ENCODE measurements around the gene C10orf71. TPM values are rescaled to one million over a fixed set of nuclear protein-coding genes. Genes with fewer than 3 reads are reported as not detected.

The C10orf71 gene
- total and polyA plus RNA-seq, 7 experiments from 2014 or later, result not detected

- CTCF ChIA-PET, result no interaction called here
- POLR2A ChIA-PET, result no interaction called here
- Histone ChIP-seq H3K27ac (ENCODE audit: low read depth, low read length) (no peak overlapping the region), H3K27me3 (ENCODE audit: control insufficient read depth in 2 of 2, insufficient read depth in 2 of 2, low read length in 2 of 2) (no peaks in the 10 kb centered on the region), H3K9me3 (ENCODE audit: control insufficient read depth in 2 of 3, low read length in 3 of 3) (no peaks in the 10 kb centered on the region), H3K36me3 (ENCODE audit: control insufficient read depth in 2 of 3, insufficient read depth in 3 of 3, low read length in 3 of 3) (no peaks in the 10 kb centered on the region), H3K4me1 (ENCODE audit: control insufficient read depth in 2 of 2, insufficient read depth in 2 of 2, low read length in 2 of 2) (peaks cover 0 to 19% of the 10 kb centered on the region in 2 donors), H3K4me3 (ENCODE audit: low read length) (no peak overlapping the region)
- intact Hi-C loops (cut with micrococcal nuclease), result no loop called here
- Mint-ChIP-seq H3K27ac (no peak overlapping the region), H3K4me1 (peaks cover 0 to 19% (median 10%) of the 10 kb centered on the region in 7 donors), H3K27me3 (peaks cover 0 to 23% (median 5%) of the 10 kb centered on the region in 5 donors), H3K9me3 (peaks cover 0 to 7% (median 0%) of the 10 kb centered on the region in 11 donors), H3K4me3 (no peak overlapping the region), H3K36me3 (no peaks in the 10 kb centered on the region)
- no peak for ATAC-seq
- no peak for DNase-seq
Measured at GRCh38 chr10:49311555-49312236, 12.7 kb downstream of the C10orf71 start.

GRCh38 chr10:49312246-49312869, 13.4 kb downstream of the C10orf71 start:
- no peak for ATAC-seq
- Histone ChIP-seq H3K36me3 (ENCODE audit: control insufficient read depth in 2 of 3, insufficient read depth in 3 of 3, low read length in 3 of 3) (no peaks in the 10 kb centered on the region), H3K4me3 (ENCODE audit: low read length) (no peak overlapping the region), H3K4me1 (ENCODE audit: control insufficient read depth in 2 of 2, insufficient read depth in 2 of 2, low read length in 2 of 2) (peaks cover 0 to 19% of the 10 kb centered on the region in 2 donors), H3K27me3 (ENCODE audit: control insufficient read depth in 2 of 2, insufficient read depth in 2 of 2, low read length in 2 of 2) (no peaks in the 10 kb centered on the region), H3K27ac (ENCODE audit: low read depth, low read length) (no peak overlapping the region), H3K9me3 (ENCODE audit: control insufficient read depth in 2 of 3, low read length in 3 of 3) (no peaks in the 10 kb centered on the region)
- CTCF ChIA-PET, result no interaction called here
- Mint-ChIP-seq H3K9me3 (peaks cover 0 to 7% (median 0%) of the 10 kb centered on the region in 11 donors), H3K27ac (no peak overlapping the region), H3K4me1 (peaks cover 0 to 19% (median 10%) of the 10 kb centered on the region in 7 donors), H3K27me3 (peaks cover 0 to 23% (median 5%) of the 10 kb centered on the region in 5 donors), H3K4me3 (no peak overlapping the region), H3K36me3 (no peaks in the 10 kb centered on the region)
- POLR2A ChIA-PET, result no interaction called here
- no peak for DNase-seq
- intact Hi-C loops (cut with micrococcal nuclease), result no loop called here

GRCh38 chr10:49313501-49314070, 14.6 kb downstream of the C10orf71 start:
- Histone ChIP-seq H3K27ac (ENCODE audit: low read depth, low read length) (no peak overlapping the region), H3K9me3 (ENCODE audit: control insufficient read depth in 2 of 3, low read length in 3 of 3) (no peaks in the 10 kb centered on the region), H3K27me3 (ENCODE audit: control insufficient read depth in 2 of 2, insufficient read depth in 2 of 2, low read length in 2 of 2) (no peaks in the 10 kb centered on the region), H3K4me3 (ENCODE audit: low read length) (no peak overlapping the region), H3K4me1 (ENCODE audit: control insufficient read depth in 2 of 2, insufficient read depth in 2 of 2, low read length in 2 of 2) (peaks cover 0 to 19% of the 10 kb centered on the region in 2 donors), H3K36me3 (ENCODE audit: control insufficient read depth in 2 of 3, insufficient read depth in 3 of 3, low read length in 3 of 3) (no peaks in the 10 kb centered on the region)
- Mint-ChIP-seq H3K4me1 (peaks cover 0 to 19% (median 10%) of the 10 kb centered on the region in 7 donors), H3K9me3 (peaks cover 0 to 6% (median 0%) of the 10 kb centered on the region in 11 donors), H3K4me3 (no peak overlapping the region), H3K27ac (no peak overlapping the region), H3K36me3 (no peaks in the 10 kb centered on the region), H3K27me3 (peaks cover 0 to 27% (median 5%) of the 10 kb centered on the region in 5 donors)
- DNase-seq (no peak), ATAC-seq (no peak)
- POLR2A ChIA-PET, result no interaction called here
- CTCF ChIA-PET, result no interaction called here
- intact Hi-C loops (cut with micrococcal nuclease), result no loop called here

DNA sequence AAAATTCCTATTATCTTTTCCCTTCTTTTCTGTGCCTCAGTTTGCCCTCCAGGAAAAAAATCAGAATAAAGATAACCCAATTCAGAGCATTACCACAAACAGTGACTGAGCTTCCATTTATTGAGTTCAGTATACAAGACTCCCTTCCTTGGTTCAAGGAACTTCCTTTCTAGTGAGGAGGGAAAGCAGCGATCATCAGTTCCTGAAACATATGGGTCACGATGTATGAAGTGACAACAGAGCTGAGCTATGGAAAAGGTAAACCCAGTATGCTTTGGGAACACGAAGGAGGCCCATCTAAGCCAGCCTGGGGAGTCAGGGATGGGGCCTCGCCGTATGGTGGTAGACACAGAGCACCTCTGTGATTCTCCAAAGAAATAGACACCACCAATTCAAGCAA, 15.8 kb downstream of the C10orf71 start:
- no peaks in the 10 kb centered on the region for H3K9me3 ChIP-seq (ENCODE audit: control insufficient read depth in 2 of 3, low read length in 3 of 3)
- ChIA-PET POLR2A (no interaction called here), CTCF (no interaction called here)
- H3K4me1 ChIP-seq (ENCODE audit: control insufficient read depth in 2 of 2, insufficient read depth in 2 of 2, low read length in 2 of 2), result peaks cover 0 to 12% of the 10 kb centered on the region in 2 donors
- intact Hi-C loops (cut with micrococcal nuclease), result no loop called here
- Mint-ChIP-seq H3K36me3 (no peaks in the 10 kb centered on the region), H3K4me1 (peaks cover 0 to 13% (median 3%) of the 10 kb centered on the region in 7 donors), H3K27ac (no peak overlapping the region), H3K4me3 (no peak overlapping the region), H3K9me3 (peaks cover 0 to 3% (median 0%) of the 10 kb centered on the region in 11 donors), H3K27me3 (peaks cover 0 to 26% (median 5%) of the 10 kb centered on the region in 5 donors)
- H3K36me3 ChIP-seq (ENCODE audit: control insufficient read depth in 2 of 3, insufficient read depth in 3 of 3, low read length in 3 of 3), result no peaks in the 10 kb centered on the region
- ATAC-seq, result no peak
- no peak for DNase-seq
- no peaks in the 10 kb centered on the region for H3K27me3 ChIP-seq (ENCODE audit: control insufficient read depth in 2 of 2, insufficient read depth in 2 of 2, low read length in 2 of 2)
- H3K4me3 ChIP-seq (ENCODE audit: low read length), result no peak overlapping the region
- H3K27ac ChIP-seq (ENCODE audit: low read depth, low read length), result no peak overlapping the region

DNA sequence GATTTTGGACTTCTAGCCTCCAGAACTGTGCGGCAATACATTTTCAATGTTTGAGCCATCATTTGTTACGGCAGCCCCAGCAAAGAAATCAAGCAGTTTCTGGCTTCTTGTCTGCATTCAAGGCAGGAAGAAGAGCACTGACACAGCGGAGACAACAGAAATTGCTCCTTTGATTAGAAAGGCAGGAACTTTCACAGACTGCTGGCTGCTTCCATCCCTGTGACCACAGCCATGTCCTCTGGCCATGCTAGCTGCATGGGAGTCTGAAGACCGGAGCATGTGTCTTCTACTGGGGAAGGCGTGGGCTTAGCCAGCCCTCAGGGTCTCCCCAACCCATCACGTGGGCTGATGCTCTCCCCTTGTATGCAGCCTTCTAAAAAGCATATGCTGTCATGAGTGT, 19.1 kb downstream of the C10orf71 start:
- H3K4me3 Mint-ChIP-seq, result no peak overlapping the region
- ChIA-PET CTCF (no interaction called here), POLR2A (no interaction called here)
- H3K36me3 Mint-ChIP-seq, result no peaks in the 10 kb centered on the region
- H3K27me3 Mint-ChIP-seq, result peaks cover 0 to 13% (median 3%) of the 10 kb centered on the region in 5 donors
- no peaks in the 10 kb centered on the region for H3K36me3 ChIP-seq (ENCODE audit: control insufficient read depth in 2 of 3, insufficient read depth in 3 of 3, low read length in 3 of 3)
- no peaks in the 10 kb centered on the region for H3K27me3 ChIP-seq (ENCODE audit: control insufficient read depth in 2 of 2, insufficient read depth in 2 of 2, low read length in 2 of 2)
- no peak overlapping the region for H3K27ac ChIP-seq (ENCODE audit: low read depth, low read length)
- H3K4me3 ChIP-seq (ENCODE audit: low read length), result no peak overlapping the region
- H3K27ac Mint-ChIP-seq, result no peak overlapping the region
- ATAC-seq (no peak), DNase-seq (no peak)
- no peaks in the 10 kb centered on the region for H3K4me1 ChIP-seq (ENCODE audit: control insufficient read depth in 2 of 2, insufficient read depth in 2 of 2, low read length in 2 of 2)
- peaks cover 0 to 3% (median 0%) of the 10 kb centered on the region in 7 donors for H3K4me1 Mint-ChIP-seq
- intact Hi-C loops (cut with micrococcal nuclease), result no loop called here
- H3K9me3 Mint-ChIP-seq, result peaks cover 0 to 3% (median 0%) of the 10 kb centered on the region in 11 donors
- no peaks in the 10 kb centered on the region for H3K9me3 ChIP-seq (ENCODE audit: control insufficient read depth in 2 of 3, low read length in 3 of 3)

DNA sequence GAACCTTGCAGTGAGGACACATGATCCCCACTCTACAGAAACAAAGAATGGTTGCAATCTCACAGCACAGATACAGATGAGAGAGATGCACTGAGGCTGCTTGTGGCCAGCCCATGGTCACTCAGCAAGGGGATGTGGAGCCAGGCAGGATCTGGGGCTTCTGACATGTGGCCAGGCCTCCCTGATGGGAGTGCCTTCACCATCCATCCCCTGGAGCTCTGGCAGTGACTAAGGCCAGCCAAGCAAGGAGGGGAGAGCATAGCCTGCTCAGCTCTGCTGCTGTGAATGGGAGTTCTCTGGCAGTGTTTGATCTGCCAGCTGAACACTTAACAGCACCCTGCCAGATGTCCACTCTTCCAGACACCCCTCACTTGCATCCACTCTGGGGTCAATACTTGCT, 19.8 kb downstream of the C10orf71 start:
- H3K4me1 Mint-ChIP-seq, result peaks cover 0 to 3% (median 0%) of the 10 kb centered on the region in 7 donors
- H3K4me3 Mint-ChIP-seq, result no peak overlapping the region
- Histone ChIP-seq H3K27ac (ENCODE audit: low read depth, low read length) (no peak overlapping the region), H3K27me3 (ENCODE audit: control insufficient read depth in 2 of 2, insufficient read depth in 2 of 2, low read length in 2 of 2) (no peaks in the 10 kb centered on the region), H3K4me3 (ENCODE audit: low read length) (no peak overlapping the region), H3K9me3 (ENCODE audit: control insufficient read depth in 2 of 3, low read length in 3 of 3) (no peaks in the 10 kb centered on the region), H3K36me3 (ENCODE audit: control insufficient read depth in 2 of 3, insufficient read depth in 3 of 3, low read length in 3 of 3) (no peaks in the 10 kb centered on the region), H3K4me1 (ENCODE audit: control insufficient read depth in 2 of 2, insufficient read depth in 2 of 2, low read length in 2 of 2) (no peaks in the 10 kb centered on the region)
- intact Hi-C loops (cut with micrococcal nuclease), result no loop called here
- H3K27ac Mint-ChIP-seq, result no peak overlapping the region
- H3K27me3 Mint-ChIP-seq, result peaks cover 0 to 8% (median 3%) of the 10 kb centered on the region in 5 donors
- no peak for DNase-seq
- H3K36me3 Mint-ChIP-seq, result no peaks in the 10 kb centered on the region
- peak; percentile 12 for ATAC-seq
- POLR2A ChIA-PET, result no interaction called here
- CTCF ChIA-PET, result no interaction called here
- H3K9me3 Mint-ChIP-seq, result peaks cover 0 to 3% (median 0%) of the 10 kb centered on the region in 11 donors

Measured in naive thymus-derived CD4-positive, alpha-beta T cell (primary cell).